22Rv1 (cell line): ENCODE data around the gene BCL11B.

ENCODE experiments used
- H3K27ac ChIP-seq: fragments of 450-650 bp; 2 replicates; pipeline ENCODE4 v1.5.1; 2017
- CTCF ChIP-seq: fragments of 450-650 bp; IDR thresholded peaks from 2 replicates; pipeline ENCODE4 v1.5.1; 2017; ENCODE audit warnings: mild to moderate bottlenecking
- ZFX ChIP-seq: fragments of 450-650 bp; IDR thresholded peaks from 2 replicates; pipeline ENCODE4 v1.6.1; 2017; ENCODE audit warnings: antibody characterized with exemption, borderline replicate concordance

The BCL11B gene

GRCh38 chr14:99241325-99242010 lies 30.5 kb downstream of the BCL11B start:
- TF ChIP-seq ZFX = no peak
- no peak for TF ChIP-seq CTCF
- H3K27ac ChIP-seq = no peak overlapping the region

- no peak overlapping the region for H3K27ac ChIP-seq
Measured at GRCh38 chr14:99240627-99241324, 31.2 kb downstream of the BCL11B start.

GRCh38 chr14:99239661-99240092 lies 32.3 kb downstream of the BCL11B start:
- TF ChIP-seq ZFX (no peak), CTCF (no peak)
- H3K27ac ChIP-seq = no peak overlapping the region

More at GRCh38 chr14:99240627-99241324, 31.2 kb downstream of the BCL11B start:
- TF ChIP-seq ZFX = no peak

GRCh38 chr14:99238216-99238615 lies 33.8 kb downstream of the BCL11B start:
- TF ChIP-seq CTCF (no peak), ZFX (no peak)

GRCh38 chr14:99237288-99237687 lies 34.7 kb downstream of the BCL11B start:
- no peak overlapping the region for H3K27ac ChIP-seq
- TF ChIP-seq ZFX = no peak
- no peak for TF ChIP-seq CTCF

More at GRCh38 chr14:99238216-99238615, 33.8 kb downstream of the BCL11B start:
- no peak overlapping the region for H3K27ac ChIP-seq

- TF ChIP-seq CTCF = no peak
- TF ChIP-seq ZFX = no peak
- H3K27ac ChIP-seq = no peak overlapping the region
Measured at GRCh38 chr14:99236386-99237138, 35.4 kb downstream of the BCL11B start.

GRCh38 chr14:99235582-99236320 lies 36.2 kb downstream of the BCL11B start:
- H3K27ac ChIP-seq = no peak overlapping the region
- TF ChIP-seq CTCF (no peak), ZFX (no peak)
